ENCODE measurements around the gene CACNB1.

Gene CACNB1

DNA sequence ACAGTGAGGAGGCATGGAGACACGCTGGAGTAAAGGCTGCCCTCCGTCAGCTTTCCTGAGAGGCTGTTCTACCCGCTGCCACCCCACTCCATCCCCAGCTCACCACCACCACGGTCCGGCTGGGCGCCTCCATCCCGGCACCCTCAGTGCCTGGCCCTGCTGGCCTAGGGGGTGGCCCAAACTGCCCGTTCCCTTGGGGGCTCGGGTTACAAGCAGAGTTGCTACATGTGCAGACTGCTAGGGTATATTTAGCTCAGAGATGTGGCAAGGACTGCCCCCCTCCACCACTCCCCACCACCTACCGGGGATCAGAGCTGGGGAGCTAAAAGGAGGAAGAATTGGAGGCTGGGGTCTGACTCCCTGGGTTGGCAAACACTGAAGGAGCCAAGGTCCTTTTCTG, 4.1 kb downstream of the CACNB1 start:
- DNase-seq: no peak
- H3K27me3 Mint-ChIP-seq: no peaks in the 10 kb centered on the region
- H3K4me1 Mint-ChIP-seq (ENCODE audit: low read depth in 2 of 2): peaks cover 30 to 38% of the 10 kb centered on the region in 2 donors
- ATAC-seq (replicated peaks): no peak
- H3K27ac Mint-ChIP-seq: peak overlapping the region in 1 of 2 donors; percentile 38
- H3K9me3 Mint-ChIP-seq: no peaks in the 10 kb centered on the region
- no peak overlapping the region for H3K4me3 Mint-ChIP-seq
- peaks cover 34% of the 10 kb centered on the region for H3K36me3 Mint-ChIP-seq (ENCODE audit: insufficient read depth)

DNA sequence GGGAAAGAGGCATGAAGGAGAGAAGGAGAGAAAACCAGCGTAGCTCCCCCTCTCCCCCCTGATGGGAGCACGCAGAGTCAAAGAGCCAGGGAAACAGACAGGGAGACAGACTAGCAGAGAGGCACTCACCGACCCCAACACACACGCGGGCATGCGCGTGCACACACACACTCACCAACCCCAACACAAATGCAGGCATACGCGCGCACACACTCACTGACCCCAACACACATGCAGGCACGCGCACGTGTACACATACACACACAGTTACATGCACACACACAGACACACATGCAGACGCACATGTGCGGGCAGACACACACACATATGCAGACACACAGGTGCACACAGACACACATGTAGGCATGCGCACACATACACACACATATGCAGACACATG, 4.6 kb downstream of the CACNB1 start:
- peaks cover 28 to 38% of the 10 kb centered on the region in 2 donors for H3K4me1 Mint-ChIP-seq (ENCODE audit: low read depth in 2 of 2)
- no peaks in the 10 kb centered on the region for H3K27me3 Mint-ChIP-seq
- peak overlapping the region in 1 of 2 donors; percentile 38 for H3K27ac Mint-ChIP-seq
- peaks cover 39% of the 10 kb centered on the region for H3K36me3 Mint-ChIP-seq (ENCODE audit: insufficient read depth)
- ATAC-seq (replicated peaks) (no peak), DNase-seq (no peak)
- H3K4me3 Mint-ChIP-seq: no peak overlapping the region
- no peaks in the 10 kb centered on the region for H3K9me3 Mint-ChIP-seq

DNA sequence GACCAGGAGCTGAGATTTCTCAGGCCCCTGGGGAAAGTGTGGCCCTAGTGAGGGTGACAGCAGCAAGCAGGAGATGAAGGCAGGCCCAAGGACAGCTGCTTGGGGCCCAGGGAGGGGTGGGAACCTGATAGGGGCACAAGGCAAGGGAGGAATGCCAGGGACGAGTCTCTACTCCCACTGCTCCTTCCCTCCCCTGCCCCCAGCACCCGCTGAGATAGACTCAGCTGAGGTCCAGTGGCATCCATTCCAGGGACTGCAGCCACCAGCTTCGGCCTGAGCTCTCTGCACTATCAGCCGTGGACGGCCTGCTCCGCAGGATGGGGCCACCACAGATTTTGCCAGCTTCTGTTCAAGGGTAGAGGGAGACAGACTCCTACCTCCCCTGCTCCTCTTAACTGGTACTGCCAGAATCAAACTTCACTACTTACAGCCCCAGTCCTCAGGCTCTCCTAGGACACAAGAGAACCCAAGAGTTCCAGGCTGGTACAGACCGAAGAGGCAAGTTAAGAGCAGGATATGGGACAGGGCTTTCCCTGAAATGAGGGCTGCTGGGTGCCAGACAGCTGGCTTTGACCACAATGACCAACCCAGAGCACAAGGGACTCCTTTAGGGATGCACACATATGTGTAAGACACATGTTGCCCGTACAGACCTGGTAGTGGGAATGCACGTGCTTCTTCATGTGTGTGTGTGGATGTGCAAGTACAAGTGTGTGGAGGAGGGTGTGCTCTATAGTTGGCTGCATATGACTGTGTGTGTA, 5.5 kb downstream of the CACNB1 start:
- DNase-seq (no peak), ATAC-seq (replicated peaks) (no peak)
- Mint-ChIP-seq H3K27me3 (no peaks in the 10 kb centered on the region), H3K9me3 (no peaks in the 10 kb centered on the region), H3K4me3 (no peak overlapping the region), H3K27ac (no peak overlapping the region), H3K4me1 (ENCODE audit: low read depth in 2 of 2) (peaks cover 25 to 36% of the 10 kb centered on the region in 2 donors), H3K36me3 (ENCODE audit: insufficient read depth) (peaks cover 48% of the 10 kb centered on the region)

DNA sequence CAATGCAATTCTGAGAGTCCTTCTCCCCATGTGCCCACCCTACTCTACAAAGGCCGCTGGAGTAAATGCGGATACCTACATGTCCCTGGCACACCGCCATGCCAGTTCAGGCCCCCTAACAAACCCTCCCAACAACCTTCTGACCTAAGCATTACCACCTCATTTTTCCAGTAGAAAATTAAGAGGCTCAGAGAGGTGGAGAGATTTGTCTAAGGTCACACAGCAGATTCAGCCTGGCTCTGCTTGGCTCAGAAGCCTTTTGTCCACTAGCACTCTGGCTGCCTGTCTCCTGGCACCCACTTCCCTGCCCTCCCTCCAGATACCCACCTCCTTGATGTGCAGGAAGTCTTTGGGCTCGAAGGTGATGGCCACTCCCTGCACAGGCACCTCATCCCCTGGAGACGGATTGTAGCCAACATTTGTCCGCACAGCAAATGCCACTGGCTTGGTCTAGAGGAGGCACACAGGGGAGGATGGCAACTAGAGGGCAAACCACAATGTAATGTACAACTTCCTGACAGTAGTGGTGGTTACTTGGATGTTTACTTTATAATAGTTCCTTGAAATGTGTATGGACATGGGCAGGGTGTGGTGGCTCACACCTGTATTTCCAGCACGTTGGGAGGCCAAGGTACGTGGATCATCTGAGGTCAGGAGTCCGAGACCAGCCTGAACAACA, 10.2 kb downstream of the CACNB1 start:
- no peak for ATAC-seq (replicated peaks)
- H3K4me3 Mint-ChIP-seq: no peak overlapping the region
- peaks cover 52% of the 10 kb centered on the region for H3K36me3 Mint-ChIP-seq (ENCODE audit: insufficient read depth)
- DNase-seq: no peak
- peaks cover 2 to 5% of the 10 kb centered on the region in 2 donors for H3K4me1 Mint-ChIP-seq (ENCODE audit: low read depth in 2 of 2)
- peak overlapping the region in 1 of 2 donors; percentile 32 for H3K27ac Mint-ChIP-seq
- no peaks in the 10 kb centered on the region for H3K27me3 Mint-ChIP-seq
- H3K9me3 Mint-ChIP-seq: no peaks in the 10 kb centered on the region

DNA sequence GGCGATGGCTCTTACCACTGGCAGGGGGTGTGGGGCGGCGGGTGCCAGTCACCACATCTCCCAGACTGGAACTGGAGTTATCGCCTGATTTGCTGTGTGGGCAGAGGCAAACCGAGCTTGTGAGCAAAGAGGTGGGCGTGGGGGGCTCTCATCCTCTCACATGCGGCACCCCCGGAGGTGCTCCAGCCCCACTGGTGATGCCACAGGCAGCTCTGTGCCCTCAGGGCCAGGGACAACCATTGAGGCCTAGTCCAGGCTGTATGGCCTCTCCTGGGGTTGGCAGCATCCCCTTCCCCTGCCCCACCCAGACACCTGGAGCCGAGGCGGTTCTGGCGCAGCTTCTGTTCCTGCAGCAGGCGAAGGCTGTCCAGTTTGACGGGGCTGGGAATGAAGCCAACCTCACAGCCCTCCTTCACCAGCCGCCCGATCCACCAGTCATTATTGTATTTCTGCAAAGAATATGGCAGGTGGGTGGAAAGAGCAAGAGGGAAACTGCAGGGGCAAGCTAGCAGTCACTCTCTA, 10.9 kb downstream of the CACNB1 start:
- Mint-ChIP-seq H3K36me3 (ENCODE audit: insufficient read depth) (peaks cover 48% of the 10 kb centered on the region), H3K4me1 (ENCODE audit: low read depth in 2 of 2) (peaks cover 0 to 2% of the 10 kb centered on the region in 2 donors), H3K27me3 (no peaks in the 10 kb centered on the region), H3K9me3 (no peaks in the 10 kb centered on the region), H3K27ac (peak overlapping the region in 1 of 2 donors; percentile 81), H3K4me3 (no peak overlapping the region)
- DNase-seq (no peak), ATAC-seq (replicated peaks) (no peak)

DNA sequence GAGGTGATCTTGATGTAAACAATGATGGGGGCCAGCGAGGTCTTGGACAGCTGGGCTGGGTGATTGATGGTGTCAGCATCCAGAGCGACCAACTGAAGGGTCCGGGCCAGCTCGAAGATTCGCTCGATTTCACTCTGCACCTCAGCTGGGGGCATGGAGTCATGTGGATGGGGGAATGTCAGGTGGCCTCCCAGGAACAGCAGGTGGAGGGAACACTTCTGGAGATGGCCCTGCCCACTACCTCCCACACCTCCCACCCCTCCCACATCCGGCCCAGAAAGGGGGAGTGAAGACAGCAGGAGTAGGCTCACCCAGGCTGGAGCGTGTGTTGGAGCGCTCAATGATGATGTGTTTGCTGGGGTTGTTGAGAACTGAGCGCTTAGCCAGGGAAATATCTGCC, 13.7 kb downstream of the CACNB1 start:
- peaks cover 51% of the 10 kb centered on the region for H3K36me3 Mint-ChIP-seq (ENCODE audit: insufficient read depth)
- H3K27me3 Mint-ChIP-seq: no peaks in the 10 kb centered on the region
- no peaks in the 10 kb centered on the region for H3K9me3 Mint-ChIP-seq
- no peak for DNase-seq
- no peak overlapping the region for H3K4me3 Mint-ChIP-seq
- H3K4me1 Mint-ChIP-seq (ENCODE audit: low read depth in 2 of 2): peaks cover 0 to 2% of the 10 kb centered on the region in 2 donors
- no peak for ATAC-seq (replicated peaks)
- H3K27ac Mint-ChIP-seq: peak overlapping the region in 1 of 2 donors; percentile 25

DNA sequence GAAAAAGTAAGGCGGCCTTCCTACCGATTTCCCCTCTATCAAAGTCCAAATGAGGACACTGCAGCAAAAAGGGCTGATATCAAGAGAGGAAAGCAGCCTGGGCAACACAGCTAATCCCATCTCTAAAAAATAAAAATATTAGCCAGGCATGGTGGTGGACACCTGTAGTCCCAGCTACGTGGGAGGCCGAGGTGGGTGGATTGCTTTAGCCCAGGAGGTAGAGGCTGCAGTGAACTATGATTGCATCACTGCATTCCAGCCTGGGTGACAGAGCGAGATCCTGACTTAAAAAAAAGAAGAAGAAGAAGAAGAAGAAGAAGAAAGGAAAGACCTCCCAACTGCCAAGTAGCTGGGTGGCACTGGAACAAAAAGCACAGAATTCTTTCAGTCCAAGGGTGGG, 14.4 kb downstream of the CACNB1 start:
- Mint-ChIP-seq H3K27me3 (no peaks in the 10 kb centered on the region), H3K36me3 (ENCODE audit: insufficient read depth) (peaks cover 49% of the 10 kb centered on the region), H3K4me1 (ENCODE audit: low read depth in 2 of 2) (peaks cover 0 to 2% of the 10 kb centered on the region in 2 donors), H3K9me3 (no peaks in the 10 kb centered on the region), H3K27ac (no peak overlapping the region), H3K4me3 (no peak overlapping the region)
- no peak for DNase-seq
- ATAC-seq (replicated peaks): no peak

DNA sequence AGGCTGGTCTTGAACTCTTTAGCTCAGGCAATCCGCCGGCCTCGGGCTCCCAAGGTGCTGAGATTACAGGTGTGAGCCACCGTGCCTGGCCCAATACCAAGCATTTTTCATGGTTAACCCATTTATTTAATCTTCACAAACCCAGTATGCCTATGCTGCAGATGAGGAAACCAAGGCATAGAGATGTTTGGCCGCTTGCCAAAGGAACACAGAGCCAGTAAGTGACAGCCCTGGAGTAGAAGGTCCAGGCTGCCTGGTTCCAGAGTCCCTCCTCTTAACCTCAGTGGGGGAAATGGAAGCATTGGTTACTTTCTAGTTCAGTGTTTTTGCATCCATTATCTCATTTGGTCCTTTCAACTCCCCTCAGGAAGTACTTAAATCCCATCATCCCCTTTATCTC, 16.2 kb downstream of the CACNB1 start:
- H3K36me3 Mint-ChIP-seq (ENCODE audit: insufficient read depth): peaks cover 45% of the 10 kb centered on the region

DNA sequence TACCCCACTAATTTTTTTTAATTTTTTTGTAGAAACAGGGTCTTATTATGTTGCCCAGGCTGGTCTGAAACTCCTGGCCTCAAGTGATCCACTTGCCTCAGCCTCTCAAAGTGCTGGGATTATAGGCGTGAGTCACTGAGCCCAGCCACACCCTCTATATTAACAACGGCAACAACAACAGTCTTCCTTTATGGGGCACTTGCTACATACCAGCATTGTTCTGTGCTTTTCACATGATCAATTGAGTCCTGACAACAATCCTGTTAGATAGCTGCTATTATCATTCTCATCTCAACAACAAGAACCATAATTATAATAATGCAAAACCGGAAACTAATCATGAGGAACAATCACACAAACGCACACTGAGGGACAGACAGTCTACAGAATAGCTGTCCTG, 18.9 kb downstream of the CACNB1 start:
- H3K9me3 Mint-ChIP-seq: no peaks in the 10 kb centered on the region
- ATAC-seq (replicated peaks): no peak
- H3K27ac Mint-ChIP-seq: peak overlapping the region in 1 of 2 donors; percentile 22
- no peak for DNase-seq
- no peaks in the 10 kb centered on the region for H3K27me3 Mint-ChIP-seq
- H3K36me3 Mint-ChIP-seq (ENCODE audit: insufficient read depth): peaks cover 42% of the 10 kb centered on the region
- peaks cover 2 to 8% of the 10 kb centered on the region in 2 donors for H3K4me1 Mint-ChIP-seq (ENCODE audit: low read depth in 2 of 2)
- H3K4me3 Mint-ChIP-seq: no peak overlapping the region

More for the DNA sequence above, 16.2 kb downstream of the CACNB1 start:
- Mint-ChIP-seq H3K27ac (no peak overlapping the region), H3K27me3 (no peaks in the 10 kb centered on the region), H3K4me3 (no peak overlapping the region), H3K9me3 (no peaks in the 10 kb centered on the region), H3K4me1 (ENCODE audit: low read depth in 2 of 2) (peaks cover 0 to 2% of the 10 kb centered on the region in 2 donors)
- no peak for ATAC-seq (replicated peaks)
- DNase-seq: no peak

DNA sequence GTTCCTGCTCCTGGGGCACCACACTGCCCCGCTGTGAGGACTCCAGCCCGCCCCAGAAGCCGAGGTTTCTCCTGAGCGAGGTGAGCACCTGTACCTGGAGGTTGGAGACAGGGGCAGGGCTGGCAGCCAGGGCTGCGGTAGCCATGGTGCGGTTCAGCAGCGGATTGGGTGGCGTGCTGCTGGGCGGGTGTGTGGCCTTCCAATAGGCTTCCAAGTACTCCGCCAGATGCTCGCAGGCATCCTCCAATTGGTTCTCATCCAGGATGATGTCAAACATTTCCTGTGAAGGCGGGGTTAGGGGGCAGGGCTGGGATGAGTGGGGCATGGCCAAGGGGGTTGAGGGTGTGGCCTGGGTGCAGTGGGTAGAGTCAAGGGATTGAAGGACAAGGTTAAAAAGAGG, 20.2 kb downstream of the CACNB1 start:
- Mint-ChIP-seq H3K27me3 (no peaks in the 10 kb centered on the region), H3K4me1 (ENCODE audit: low read depth in 2 of 2) (peaks cover 10 to 19% of the 10 kb centered on the region in 2 donors), H3K36me3 (ENCODE audit: insufficient read depth) (peaks cover 34% of the 10 kb centered on the region), H3K9me3 (no peaks in the 10 kb centered on the region), H3K27ac (peak overlapping the region in 1 of 2 donors; percentile 70), H3K4me3 (no peak overlapping the region)
- DNase-seq (no peak), ATAC-seq (replicated peaks) (no peak)

DNA sequence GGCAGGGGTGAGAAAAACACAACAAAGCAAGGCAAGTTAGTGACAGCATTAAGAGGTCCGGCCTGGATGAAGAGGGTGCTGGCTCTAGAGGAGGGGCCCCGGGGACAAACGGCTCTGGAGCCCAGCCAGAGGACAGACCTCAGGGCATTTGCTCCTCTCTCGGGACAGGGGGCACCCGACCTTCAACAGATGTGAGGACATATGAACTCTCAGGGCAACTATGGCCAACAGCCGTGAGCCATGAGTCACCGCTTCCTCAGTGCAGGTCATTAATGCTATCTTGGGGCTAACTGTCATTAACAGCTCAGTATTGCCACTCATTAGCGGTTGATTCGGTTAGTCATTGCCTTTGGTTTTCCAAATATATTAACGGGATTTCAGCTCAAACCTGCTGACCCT, 21.8 kb downstream of the CACNB1 start:
- no peak for ATAC-seq (replicated peaks)
- peaks cover 14 to 24% of the 10 kb centered on the region in 2 donors for H3K4me1 Mint-ChIP-seq (ENCODE audit: low read depth in 2 of 2)

DNA sequence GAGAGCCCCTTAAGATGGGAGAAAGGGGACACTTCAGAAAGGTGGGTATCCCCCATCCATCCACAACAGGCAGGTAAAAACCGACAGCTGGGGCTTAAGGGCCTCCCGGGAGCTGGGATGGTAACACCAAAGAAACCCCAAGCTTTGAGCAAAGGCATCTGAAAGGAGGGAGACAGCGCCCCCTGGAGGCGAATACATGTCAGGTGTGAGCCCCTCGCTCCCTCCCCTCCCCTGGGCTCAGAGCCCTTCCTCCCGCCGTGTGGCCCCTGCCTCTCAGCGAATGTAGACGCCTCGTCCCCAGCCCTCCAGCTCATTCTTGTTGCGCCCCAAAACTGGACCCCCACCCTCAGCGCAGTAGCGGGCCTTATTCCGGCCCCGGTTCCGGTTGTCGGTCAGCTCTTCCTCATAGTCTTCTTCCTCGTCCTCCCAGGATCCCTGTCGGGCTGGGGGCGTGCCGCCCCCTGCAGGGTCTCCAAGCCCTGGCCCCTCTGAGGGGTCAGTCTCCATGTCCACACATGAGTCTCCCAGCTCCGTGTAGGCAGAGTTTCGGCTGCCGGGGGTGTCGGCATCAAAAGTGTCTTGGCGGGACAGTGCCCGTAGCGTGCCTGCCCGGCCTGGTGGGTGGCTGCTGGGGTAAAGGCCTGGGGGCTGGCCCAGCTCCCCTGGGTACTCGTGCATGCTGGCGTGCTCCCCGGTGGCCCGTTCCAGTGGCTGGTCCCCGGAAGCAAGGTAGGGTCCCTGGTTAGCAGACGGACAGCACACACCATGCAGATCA, 22.4 kb downstream of the CACNB1 start:
- Mint-ChIP-seq H3K9me3 (no peaks in the 10 kb centered on the region), H3K27ac (no peak overlapping the region), H3K4me3 (no peak overlapping the region), H3K4me1 (ENCODE audit: low read depth in 2 of 2) (peaks cover 14 to 24% of the 10 kb centered on the region in 2 donors), H3K27me3 (no peaks in the 10 kb centered on the region), H3K36me3 (ENCODE audit: insufficient read depth) (peaks cover 25% of the 10 kb centered on the region)
- DNase-seq (peak; percentile 69 to 78 (median 71)), ATAC-seq (replicated peaks) (peak; percentile 93)

More for the DNA sequence above, 21.8 kb downstream of the CACNB1 start:
- Mint-ChIP-seq H3K27ac (no peak overlapping the region), H3K4me3 (no peak overlapping the region), H3K9me3 (no peaks in the 10 kb centered on the region), H3K36me3 (ENCODE audit: insufficient read depth) (peaks cover 29% of the 10 kb centered on the region), H3K27me3 (no peaks in the 10 kb centered on the region)
- no peak for DNase-seq

DNA sequence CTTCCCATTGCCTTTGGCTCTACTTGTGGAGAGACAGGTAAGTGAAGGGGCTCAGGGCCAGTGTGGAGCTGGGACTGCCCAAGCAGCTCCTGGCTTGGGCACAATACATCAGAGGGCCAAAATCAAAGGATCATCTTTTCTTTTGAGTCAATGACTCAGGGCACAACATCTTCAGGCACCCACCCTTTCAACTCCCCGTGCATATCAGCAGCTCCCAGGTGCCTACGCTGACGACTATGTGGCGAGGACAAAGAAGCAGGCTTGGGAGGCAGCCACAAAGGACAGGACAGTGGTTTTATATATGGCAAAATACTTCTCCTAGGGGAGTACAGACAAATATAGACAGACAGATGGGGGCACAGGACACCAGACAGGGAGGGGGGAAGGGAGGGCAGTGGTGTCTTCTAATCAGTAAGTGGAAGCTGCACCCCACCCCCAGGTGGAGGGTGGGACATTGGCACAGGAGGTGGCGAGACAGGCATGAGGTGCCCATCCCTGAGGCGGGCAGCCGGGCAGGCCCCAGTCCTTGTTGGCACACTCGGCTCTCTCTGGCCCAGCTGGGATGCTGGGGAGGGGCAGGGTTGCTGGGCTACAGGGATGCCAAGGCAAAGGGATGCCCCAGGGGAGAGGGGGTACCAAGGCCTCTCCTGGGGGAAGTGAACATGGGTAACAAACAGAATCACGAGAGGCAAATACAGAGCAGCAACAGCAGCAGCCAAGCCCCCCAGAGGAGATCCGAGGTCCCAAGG, 23.8 kb downstream of the CACNB1 start:
- Mint-ChIP-seq H3K4me3 (no peak overlapping the region), H3K27ac (no peak overlapping the region), H3K27me3 (no peaks in the 10 kb centered on the region), H3K36me3 (ENCODE audit: insufficient read depth) (peaks cover 16% of the 10 kb centered on the region), H3K9me3 (no peaks in the 10 kb centered on the region), H3K4me1 (ENCODE audit: low read depth in 2 of 2) (peaks cover 14 to 24% of the 10 kb centered on the region in 2 donors)
- no peak for DNase-seq
- no peak for ATAC-seq (replicated peaks)
